Measurements from ENCODE around the gene TTC34.

Gene TTC34

GRCh38 chr1:2641381-2642130, 159.9 kb downstream of the TTC34 start:
- DNase-seq (ENCODE audit: low read depth) = no peak

GRCh38 chr1:2640626-2641025, 160.9 kb downstream of the TTC34 start:
- DNase-seq (ENCODE audit: low read depth) = no peak

GRCh38 chr1:2639607-2640521, 161.6 kb downstream of the TTC34 start:
- DNase-seq (ENCODE audit: low read depth) = no peak

- DNase-seq (ENCODE audit: low read depth) = no peak
These were observed 162.3 kb downstream of the TTC34 start for GRCh38 chr1:2639203-2639602.

- no peak for DNase-seq (ENCODE audit: low read depth)
These were observed 162.9 kb downstream of the TTC34 start for GRCh38 chr1:2638466-2639115.

GRCh38 chr1:2637442-2638145, 163.9 kb downstream of the TTC34 start:
- no peak for DNase-seq (ENCODE audit: low read depth)

GRCh38 chr1:2636733-2637132, 164.8 kb downstream of the TTC34 start:
- DNase-seq (ENCODE audit: low read depth) = peak; percentile 8

- DNase-seq (ENCODE audit: low read depth) = no peak
These were observed 166.0 kb downstream of the TTC34 start for GRCh38 chr1:2635361-2636010.

GRCh38 chr1:2633936-2634491, 167.5 kb downstream of the TTC34 start:
- DNase-seq (ENCODE audit: low read depth) = no peak

GRCh38 chr1:2633366-2633935, 168.0 kb downstream of the TTC34 start:
- DNase-seq (ENCODE audit: low read depth) = no peak

- no peak for DNase-seq (ENCODE audit: low read depth)
These were observed 168.7 kb downstream of the TTC34 start, which contains the start of gene MMEL1 for GRCh38 chr1:2632561-2633361. Gene MMEL1 (minus strand): TSS chr1:2633016. CDS start chr1:2629484, 3,532 bp downstream.

GRCh38 chr1:2632051-2632430, 169.5 kb downstream of the TTC34 start:
- DNase-seq (ENCODE audit: low read depth) = no peak

- DNase-seq (ENCODE audit: low read depth) = no peak
These were observed 170.1 kb downstream of the TTC34 start for GRCh38 chr1:2631136-2632050.

GRCh38 chr1:2630498-2631135, 170.9 kb downstream of the TTC34 start:
- no peak for DNase-seq (ENCODE audit: low read depth)

- no peak for DNase-seq (ENCODE audit: low read depth)
These were observed 171.6 kb downstream of the TTC34 start for GRCh38 chr1:2629627-2630497.

GRCh38 chr1:2628933-2629626, 172.4 kb downstream of the TTC34 start:
- no peak for DNase-seq (ENCODE audit: low read depth)
